ENCODE measurements around the gene CHST14. TPM values are rescaled to one million over a fixed set of nuclear protein-coding genes. Genes with fewer than 3 reads are reported as not detected.
A peak's percentile ranks its signal among the peaks of the same experiment; 100 is the strongest.

CHST14 gene
- total RNA-seq, 1 experiment from 2014 or later: 11.5 TPM

DNA sequence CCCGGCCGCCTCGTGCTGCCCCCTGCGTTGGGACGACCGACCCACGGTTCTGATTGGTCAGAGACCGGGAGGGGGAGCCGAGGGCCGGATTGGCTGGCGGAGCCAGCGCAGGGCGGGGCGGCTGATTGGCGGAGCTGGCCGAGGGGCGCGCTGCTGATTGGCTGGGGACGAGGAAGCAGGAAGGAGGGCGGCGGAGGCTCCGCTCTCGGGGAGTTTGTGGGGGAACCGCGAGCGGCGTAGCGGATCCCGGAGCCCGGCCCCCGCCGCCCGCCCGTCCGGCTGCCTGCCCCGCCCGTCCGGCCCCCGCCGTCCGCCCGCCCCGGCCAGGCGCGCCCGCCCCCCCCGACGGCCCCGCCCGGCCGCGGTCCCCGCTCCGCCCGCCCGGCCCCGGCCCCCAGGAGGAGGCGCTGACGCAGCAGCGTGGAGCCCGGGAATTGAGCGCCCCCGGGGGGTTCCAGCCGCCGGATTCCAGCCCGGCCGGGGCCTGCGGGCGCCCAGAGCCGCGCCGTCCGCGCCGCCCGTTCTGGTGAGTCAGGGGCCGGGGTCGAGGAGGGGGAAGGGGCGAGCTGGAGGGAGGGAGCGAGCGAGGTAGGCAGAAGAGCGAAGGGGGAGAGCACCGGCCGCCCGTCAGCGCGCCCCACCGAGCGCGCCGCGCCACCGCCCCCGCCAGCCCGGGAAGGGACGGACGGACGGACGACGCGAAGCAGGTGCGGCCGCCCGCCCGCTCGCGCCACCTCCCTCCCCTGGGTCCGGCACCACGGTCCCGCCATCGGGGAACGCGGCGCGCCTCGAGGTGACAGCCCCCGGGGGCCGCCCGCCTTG lies 29.8 kb upstream of the CHST14 start, which contains the start of gene BAHD1:
Gene BAHD1 (plus strand): TSS at position 211 of the 822 bp plus-strand sequence. CDS start 17,512 bp downstream, outside the sequence.
- peak; percentile 94 for DNase-seq
- intact Hi-C loops (cut with micrococcal nuclease; ENCODE audit: unreplicated experiment): no loop called here
- CTCF ChIA-PET: interaction anchor here (1.0 kb wide), 1 partner anchor 132 kb away, joined by 3 read pairs; no protein-coding TSS in a partner anchor
- Mint-ChIP-seq H3K4me1 (ENCODE audit: low read depth, unreplicated experiment) (peaks cover 16% of the 10 kb centered on the region), H3K27me3 (ENCODE audit: unreplicated experiment) (peaks cover 28% of the 10 kb centered on the region), H3K36me3 (ENCODE audit: insufficient read depth, unreplicated experiment) (peaks cover 27% of the 10 kb centered on the region), H3K9me3 (ENCODE audit: low read depth, unreplicated experiment) (no peaks in the 10 kb centered on the region), H3K4me3 (ENCODE audit: low read depth, unreplicated experiment) (peak within 1 kb of the TSS; percentile 91), H3K27ac (ENCODE audit: unreplicated experiment) (peak within 1 kb of the TSS; percentile 81)
- no TSS peak for BruUV-seq (replicated peaks)
- TF ChIP-seq CTCF (IDR thresholded peaks at IDR 0.05; ENCODE audit: unreplicated experiment): no peak

- CTCF ChIA-PET: interaction anchor here (0.6 to 1.0 kb wide), 3 partner anchors 10 to 198 kb away, joined by 3 to 5 read pairs (median 4); no protein-coding TSS in a partner anchor
- TF ChIP-seq CTCF (IDR thresholded peaks at IDR 0.05; ENCODE audit: unreplicated experiment): no peak
- Mint-ChIP-seq H3K27ac (ENCODE audit: unreplicated experiment) (no peak overlapping the region), H3K4me3 (ENCODE audit: low read depth, unreplicated experiment) (peak overlapping the region; percentile 69), H3K4me1 (ENCODE audit: low read depth, unreplicated experiment) (peaks cover 15% of the 10 kb centered on the region), H3K9me3 (ENCODE audit: low read depth, unreplicated experiment) (no peaks in the 10 kb centered on the region), H3K36me3 (ENCODE audit: insufficient read depth, unreplicated experiment) (peaks cover 23% of the 10 kb centered on the region), H3K27me3 (ENCODE audit: unreplicated experiment) (peaks cover 19% of the 10 kb centered on the region)
- BruUV-seq (replicated peaks): no TSS peak
- intact Hi-C loops (cut with micrococcal nuclease; ENCODE audit: unreplicated experiment): no loop called here
- no peak for DNase-seq
Measured at GRCh38 chr15:40441565-40442531, 28.9 kb upstream of the CHST14 start.

DNA sequence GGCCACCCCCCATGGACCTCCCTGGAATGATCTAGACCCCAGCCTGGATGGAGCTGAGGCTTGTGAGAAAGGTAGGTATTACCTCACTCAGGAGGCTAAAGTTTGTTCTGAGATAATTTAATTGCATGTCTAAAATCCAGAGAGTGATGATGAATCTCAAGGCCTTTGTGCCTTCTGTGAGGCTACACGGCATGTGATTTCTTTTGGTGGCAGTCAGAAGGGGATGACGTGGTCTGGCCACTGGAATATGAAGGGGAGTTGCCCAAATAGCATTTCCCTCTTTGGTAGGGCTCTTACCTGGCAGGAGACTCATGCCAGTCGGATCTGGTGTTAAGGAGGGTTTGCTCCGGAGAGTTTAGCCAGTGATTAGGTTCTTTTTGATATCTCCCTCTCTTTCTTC lies 27.5 kb upstream of the CHST14 start:
- Mint-ChIP-seq H3K9me3 (ENCODE audit: low read depth, unreplicated experiment) (no peaks in the 10 kb centered on the region), H3K4me3 (ENCODE audit: low read depth, unreplicated experiment) (no peak overlapping the region), H3K27me3 (ENCODE audit: unreplicated experiment) (peaks cover 5% of the 10 kb centered on the region), H3K4me1 (ENCODE audit: low read depth, unreplicated experiment) (peaks cover 15% of the 10 kb centered on the region), H3K27ac (ENCODE audit: unreplicated experiment) (peak overlapping the region; percentile 71), H3K36me3 (ENCODE audit: insufficient read depth, unreplicated experiment) (peaks cover 19% of the 10 kb centered on the region)
- no TSS peak for BruUV-seq (replicated peaks)
- DNase-seq: no peak
- no peak for TF ChIP-seq CTCF (IDR thresholded peaks at IDR 0.05; ENCODE audit: unreplicated experiment)
- CTCF ChIA-PET: interaction anchor here (0.6 kb wide), 1 partner anchor 321 kb away, joined by 3 read pairs; no protein-coding TSS in a partner anchor
- intact Hi-C loops (cut with micrococcal nuclease; ENCODE audit: unreplicated experiment): no loop called here

- CTCF ChIA-PET: interaction anchor here (0.6 kb wide), 1 partner anchor 321 kb away, joined by 3 read pairs; no protein-coding TSS in a partner anchor
- Mint-ChIP-seq H3K36me3 (ENCODE audit: insufficient read depth, unreplicated experiment) (peaks cover 19% of the 10 kb centered on the region), H3K4me1 (ENCODE audit: low read depth, unreplicated experiment) (peaks cover 15% of the 10 kb centered on the region), H3K4me3 (ENCODE audit: low read depth, unreplicated experiment) (peak overlapping the region; percentile 43), H3K27me3 (ENCODE audit: unreplicated experiment) (no peaks in the 10 kb centered on the region), H3K9me3 (ENCODE audit: low read depth, unreplicated experiment) (no peaks in the 10 kb centered on the region), H3K27ac (ENCODE audit: unreplicated experiment) (peak overlapping the region; percentile 71)
- DNase-seq: no peak
- no peak for TF ChIP-seq CTCF (IDR thresholded peaks at IDR 0.05; ENCODE audit: unreplicated experiment)
- intact Hi-C loops (cut with micrococcal nuclease; ENCODE audit: unreplicated experiment): no loop called here
- no TSS peak for BruUV-seq (replicated peaks)
Measured at GRCh38 chr15:40443846-40444245, 26.9 kb upstream of the CHST14 start.
